Cardiac fibroblast (primary cell): Measurements from ENCODE around the gene FSHR.

Source experiments
- DNase-seq, 2 donors: peaks; one replicate each; pipeline versions ENCODE4 v3.0.0 to v3.0.0-alpha.2; 2010; ENCODE audit warnings: low read depth in 2 of 2
- H3K4me3 ChIP-seq, 2 donors: replicated peaks in 1 of 2; 1 replicate in 1 of 2; 2 replicates in 1 of 2; pipeline ENCODE4 v1.5.1; 2011; ENCODE audit warnings: low read depth in 2 of 2, low read length in 2 of 2, mild to moderate bottlenecking in 2 of 2, moderate library complexity in 1 of 2
- CTCF ChIP-seq: IDR thresholded peaks from one replicate; pipeline ENCODE4 v1.5.1; 2011; ENCODE audit warnings: low read depth, mild to moderate bottlenecking, low read length, inconsistent platforms

The FSHR gene

DNA sequence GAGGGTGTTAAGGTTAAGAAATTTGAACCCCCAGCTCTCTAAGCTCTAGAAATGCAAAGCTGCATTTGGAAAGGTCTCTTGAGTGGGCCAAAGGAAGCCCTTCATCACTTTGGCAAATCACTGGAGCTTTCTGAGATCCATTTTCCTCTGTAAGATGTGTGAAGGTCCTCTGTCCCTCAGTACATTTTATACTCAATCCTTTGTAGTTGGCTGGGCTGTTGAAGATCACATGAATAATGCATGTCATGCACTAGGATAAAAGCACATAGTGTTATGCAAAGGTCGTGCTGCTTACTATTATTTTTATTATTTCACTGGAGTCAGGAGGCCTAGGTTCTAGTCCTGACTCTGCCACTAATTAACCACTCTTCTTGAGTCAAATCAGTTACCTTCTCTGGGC lies 124.9 kb downstream of the FSHR start:
- no peak for TF ChIP-seq CTCF
- H3K4me3 ChIP-seq, result no peak overlapping the region
- no peak for DNase-seq

DNA sequence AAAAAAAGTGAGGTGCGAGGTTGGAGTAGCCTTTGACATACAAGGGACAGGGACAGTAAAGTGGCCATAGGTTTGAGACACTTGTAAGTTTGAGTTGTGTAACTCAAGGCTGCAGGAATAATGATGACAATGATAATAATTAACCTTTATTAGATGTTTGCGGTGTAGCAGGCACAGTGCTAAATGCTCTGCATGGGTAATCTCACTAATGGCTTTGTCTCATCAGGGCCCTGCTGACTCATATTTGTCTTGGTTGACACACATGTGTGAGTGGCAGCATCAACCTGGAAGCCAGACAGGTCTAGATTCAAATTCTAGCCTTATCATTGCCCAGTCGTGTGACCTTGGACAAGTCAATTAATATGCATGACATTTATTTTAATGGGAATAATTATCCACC lies 126.2 kb downstream of the FSHR start:
- no peak for DNase-seq
- H3K4me3 ChIP-seq, result no peak overlapping the region
- no peak for TF ChIP-seq CTCF

DNA sequence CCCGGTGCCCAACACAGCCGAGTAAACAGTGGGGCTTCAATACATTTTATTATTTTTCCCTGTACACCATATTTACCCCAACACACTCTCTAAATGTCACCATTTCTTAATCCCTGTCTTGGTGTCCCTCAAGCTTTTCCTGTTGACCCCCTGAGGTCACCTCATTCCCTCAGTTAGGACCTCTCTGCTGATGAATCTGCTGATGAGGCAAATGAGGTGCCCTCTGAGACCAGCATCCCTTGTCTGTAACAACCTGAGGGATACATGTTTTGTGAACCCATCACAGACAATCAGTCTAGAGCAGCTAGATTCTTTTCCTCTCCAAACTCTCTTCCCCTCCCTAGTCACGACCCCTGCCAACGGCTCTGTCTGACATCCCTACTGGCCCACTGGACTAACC lies 127.6 kb downstream of the FSHR start:
- TF ChIP-seq CTCF, result no peak
- no peak for DNase-seq
- no peak overlapping the region for H3K4me3 ChIP-seq

GRCh38 chr2:49021271-49021670 lies 133.0 kb downstream of the FSHR start:
- DNase-seq, result no peak
- H3K4me3 ChIP-seq, result no peak overlapping the region
- TF ChIP-seq CTCF, result no peak

- no peak overlapping the region for H3K4me3 ChIP-seq
- TF ChIP-seq CTCF, result no peak
- DNase-seq, result no peak
Observed at GRCh38 chr2:49005261-49005660, 149.1 kb downstream of the FSHR start.

DNA sequence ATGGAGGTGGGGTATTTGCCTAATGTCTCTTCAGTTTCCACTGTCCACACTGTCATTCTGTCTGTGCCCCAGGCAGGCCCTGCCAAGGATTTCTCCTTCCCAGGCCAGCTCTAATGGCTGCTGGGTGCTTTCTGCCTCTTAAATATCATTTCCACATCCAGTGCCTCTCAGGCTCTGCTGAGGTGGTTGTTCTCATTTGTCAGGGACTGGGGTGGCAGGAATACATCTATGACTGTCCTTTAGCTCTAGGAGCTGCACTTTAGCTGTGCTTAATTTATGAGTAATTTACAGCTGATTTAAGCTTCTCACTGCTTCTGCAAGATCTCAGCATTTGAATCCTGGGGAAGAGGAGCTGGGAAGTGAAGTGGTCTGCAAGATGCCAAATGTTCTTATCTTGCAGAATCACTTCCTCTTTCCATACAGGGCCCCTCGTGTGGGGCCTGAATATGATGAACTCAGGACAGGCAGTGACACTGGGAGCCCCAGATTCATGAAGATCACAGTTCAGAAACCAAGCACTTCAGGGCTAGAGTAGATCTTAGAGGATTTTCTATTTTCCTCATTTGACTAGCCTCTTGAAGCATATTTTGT lies 150.2 kb downstream of the FSHR start:
- no peak overlapping the region for H3K4me3 ChIP-seq
- TF ChIP-seq CTCF, result no peak
- no peak for DNase-seq

- no peak overlapping the region for H3K4me3 ChIP-seq
- no peak for TF ChIP-seq CTCF
- DNase-seq, result no peak
Observed at GRCh38 chr2:49003201-49003600, 151.1 kb downstream of the FSHR start.
